Memory B cell (primary cell): ENCODE results near the gene CXCL13.
"Not testable (repeated sequence)": the region's sequence is repeated elsewhere in the genome, so short reads cannot be mapped to it uniquely, and the experiment has no call there.

ENCODE experiments used
- ATAC-seq: fragments of 150-1000 bp; cut with Tn5 transposase; 2 replicates; pipeline ENCODE4 v1.10.0; 2021; ENCODE audit warnings: low read depth, mild to moderate bottlenecking, moderate library complexity
- DNase-seq, 2 donors: peaks; one replicate each; pipeline ENCODE4 v3.0.0; 2022; ENCODE audit warnings: low spot score in 2 of 2
- H3K27ac Mint-ChIP-seq: one replicate; pipeline ENCODE4 v1.8.0; 2022; ENCODE audit warnings: mild to moderate bottlenecking, moderate library complexity, mixed read lengths
- H3K27me3 Mint-ChIP-seq: one replicate; pipeline ENCODE4 v1.8.0; 2022; ENCODE audit warnings: mixed read lengths
- H3K36me3 Mint-ChIP-seq: one replicate; pipeline ENCODE4 v1.8.0; 2022; ENCODE audit warnings: mild to moderate bottlenecking, mixed read lengths
- H3K4me1 Mint-ChIP-seq: one replicate; pipeline ENCODE4 v1.8.0; 2022; ENCODE audit warnings: mixed read lengths
- H3K4me3 Mint-ChIP-seq: one replicate; pipeline ENCODE4 v1.8.0; 2022; ENCODE audit warnings: mild to moderate bottlenecking, moderate library complexity, mixed read lengths
- H3K9me3 Mint-ChIP-seq: one replicate; pipeline ENCODE4 v1.8.0; 2022; ENCODE audit warnings: mixed read lengths

Gene CXCL13

GRCh38 chr4:77660318-77660717 is 54.7 kb downstream of the CXCL13 start:
- ATAC-seq, H3K4me3 Mint-ChIP-seq: not testable (repeated sequence)

More at GRCh38 chr4:77660318-77660717, 54.7 kb downstream of the CXCL13 start:
- DNase-seq, H3K4me1 Mint-ChIP-seq, H3K27me3 Mint-ChIP-seq, H3K36me3 Mint-ChIP-seq, H3K27ac Mint-ChIP-seq, H3K9me3 Mint-ChIP-seq: not testable (repeated sequence)
